Hypothalamus (tissue), 51 donors: Measurements from ENCODE around the gene CENPA.
"Not testable (repeated sequence)": the region's sequence is repeated elsewhere in the genome, so short reads cannot be mapped to it uniquely, and the experiment has no call there.

Source experiments
- DNase-seq, 51 donors: peaks; one replicate each; lab custom pipeline; 2025; lab: John Stamatoyannopoulos, UW

CENPA gene

GRCh38 chr2:26785431-26786206 is at the start of gene CENPA:
CENPA (plus strand) TSS chr2:26786056; CDS start chr2:26786197, 141 bp downstream.
- DNase-seq: peak; percentile 27 to 97 (median 88)

- DNase-seq: no peak
These were observed 48.6 kb upstream of the CENPA start for GRCh38 chr2:26737221-26737620.

DNA sequence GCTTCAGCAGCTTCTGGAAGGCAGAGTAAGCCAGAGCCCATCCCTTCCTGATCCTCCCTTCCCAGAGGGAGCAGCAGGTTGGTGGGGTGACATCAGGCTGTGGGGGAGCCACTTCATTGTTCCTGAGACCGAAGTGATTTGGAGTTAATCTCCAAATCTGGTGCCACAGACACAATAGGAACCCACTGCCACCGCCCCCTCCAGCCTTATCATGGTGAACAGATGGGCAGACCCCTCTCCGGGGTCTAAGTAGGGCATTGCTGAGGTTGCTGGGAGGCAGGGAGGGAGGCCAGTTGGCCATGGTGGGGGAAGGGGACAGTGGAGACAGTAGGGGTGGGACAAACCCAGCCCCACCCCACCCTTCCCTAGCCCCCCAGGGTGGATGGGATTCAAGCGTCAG is 47.4 kb upstream of the CENPA start:
- no peak for DNase-seq

GRCh38 chr2:26739514-26739913 is 46.3 kb upstream of the CENPA start:
- no peak for DNase-seq

DNA sequence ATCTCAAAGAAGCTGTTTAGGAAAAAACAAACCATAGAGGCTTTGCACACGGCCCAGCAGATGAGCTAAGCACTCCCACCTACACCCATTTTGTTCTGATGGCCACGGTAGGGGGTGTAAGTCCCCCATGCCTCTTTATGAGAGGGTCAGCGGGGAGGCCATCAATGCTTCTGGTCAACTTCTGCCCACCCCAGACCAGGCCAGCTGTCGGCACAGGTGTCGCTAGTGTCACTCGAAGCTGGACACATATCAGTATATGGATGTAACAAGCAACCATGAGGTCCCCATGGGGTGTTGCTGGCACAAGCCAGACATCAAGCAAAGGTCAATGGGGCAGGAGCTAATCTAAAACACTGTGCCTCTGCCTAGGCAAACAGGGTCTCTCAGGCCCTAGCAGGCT is 45.5 kb upstream of the CENPA start:
- no peak for DNase-seq

- DNase-seq: no peak
These were observed 45.0 kb upstream of the CENPA start for GRCh38 chr2:26740890-26741302.

GRCh38 chr2:26742048-26742770 is 43.6 kb upstream of the CENPA start:
- DNase-seq: no peak

- DNase-seq: no peak
These were observed 42.0 kb upstream of the CENPA start for GRCh38 chr2:26743852-26744251.

DNA sequence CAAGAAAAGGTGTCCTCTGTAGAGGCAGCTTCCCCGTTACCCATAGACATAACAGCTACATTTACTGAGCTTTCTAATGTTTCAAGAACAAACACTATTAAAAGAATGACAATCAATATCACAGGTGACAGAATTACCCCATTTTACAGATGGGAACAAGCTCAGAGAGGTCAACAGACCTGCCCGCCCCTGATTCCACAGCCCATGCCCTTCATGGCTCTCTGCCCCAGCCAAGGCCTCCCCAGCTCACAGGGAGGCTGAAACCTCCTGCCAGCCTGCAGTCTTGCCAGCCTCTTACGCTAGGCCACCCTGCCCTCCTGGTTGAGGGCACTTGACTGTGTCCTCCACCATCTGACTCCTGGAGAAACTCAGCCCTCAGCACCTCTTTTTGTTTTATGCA is 40.9 kb upstream of the CENPA start:
- DNase-seq: no peak

DNA sequence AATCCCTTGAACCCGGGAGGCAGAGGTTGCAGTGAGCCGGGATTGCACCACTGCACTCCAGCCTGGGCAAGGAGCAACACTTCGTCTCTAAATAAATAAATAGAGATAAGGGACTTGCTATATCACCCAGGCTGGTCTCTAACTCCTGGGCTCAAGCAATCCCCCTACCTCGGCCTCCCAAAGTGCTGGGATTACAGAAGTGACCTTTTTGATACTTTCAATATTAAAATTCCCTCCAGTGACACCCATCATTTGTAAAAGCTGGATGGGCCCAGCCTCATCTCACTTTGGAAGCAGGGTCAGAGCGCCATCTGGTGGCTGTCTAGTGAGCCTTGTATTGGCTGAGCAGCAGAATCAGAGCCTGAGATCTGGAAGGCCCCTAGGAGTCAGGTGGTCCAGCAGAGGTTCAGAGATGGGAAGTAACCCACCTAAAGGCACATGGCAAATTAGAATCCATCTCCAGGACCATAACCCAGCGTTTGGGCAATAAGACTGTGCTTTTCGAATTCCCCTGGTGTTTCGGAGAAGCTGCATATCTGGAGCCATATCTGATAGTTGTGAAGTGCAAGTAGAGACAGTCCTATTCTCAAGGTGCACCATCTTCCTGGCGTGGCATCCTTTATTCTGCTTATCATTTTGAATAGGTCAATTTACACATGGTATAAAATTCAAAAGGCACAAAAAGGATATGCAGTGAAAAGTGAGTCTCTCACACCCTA is 40.1 kb upstream of the CENPA start:
- peak in 47 of 51 donors; percentile 12 to 89 (median 65) for DNase-seq

GRCh38 chr2:26746934-26747333 is 38.9 kb upstream of the CENPA start:
- no peak for DNase-seq

GRCh38 chr2:26749787-26750420 is 36.0 kb upstream of the CENPA start:
- DNase-seq: not testable (repeated sequence)

DNA sequence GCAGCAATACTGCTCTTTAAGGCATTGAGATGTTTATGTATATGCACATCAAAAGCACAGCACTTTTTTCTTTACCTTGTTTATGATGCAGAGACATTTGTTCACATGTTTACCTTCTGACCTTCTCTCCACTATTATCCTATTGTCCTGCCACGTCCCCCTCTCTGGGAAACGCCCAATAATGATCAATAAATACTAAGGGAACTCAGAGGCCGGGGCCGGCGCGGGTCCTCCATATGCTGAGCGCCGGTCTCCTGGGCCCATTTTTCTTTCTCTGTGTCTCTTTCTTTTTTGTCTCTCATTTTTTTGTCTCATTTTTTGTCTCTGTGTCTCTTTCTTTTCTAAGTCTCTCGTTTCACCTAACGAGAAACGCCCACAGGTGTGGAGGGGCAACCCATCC is 35.4 kb upstream of the CENPA start:
- DNase-seq: not testable (repeated sequence)

DNA sequence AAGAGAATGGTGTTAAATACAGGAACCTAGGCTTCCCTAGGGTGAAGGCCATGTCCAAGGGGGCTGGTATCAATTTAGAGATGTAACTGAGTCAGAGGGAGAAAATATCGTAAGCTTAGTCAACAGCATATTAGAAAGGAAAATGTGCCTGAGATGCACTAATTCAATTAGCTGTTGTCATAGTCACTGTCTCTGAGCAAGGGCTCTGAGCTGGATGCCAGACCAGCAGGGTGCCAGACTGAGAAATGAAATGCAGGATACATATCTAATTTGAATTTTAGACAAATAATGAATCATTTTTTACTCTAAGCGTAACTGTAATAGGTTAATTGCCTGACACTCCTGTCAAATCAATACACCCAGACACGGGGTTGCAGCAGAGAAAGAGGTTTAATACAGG is 33.2 kb upstream of the CENPA start:
- no peak for DNase-seq

GRCh38 chr2:26754539-26754938 is 31.3 kb upstream of the CENPA start:
- DNase-seq: no peak

DNA sequence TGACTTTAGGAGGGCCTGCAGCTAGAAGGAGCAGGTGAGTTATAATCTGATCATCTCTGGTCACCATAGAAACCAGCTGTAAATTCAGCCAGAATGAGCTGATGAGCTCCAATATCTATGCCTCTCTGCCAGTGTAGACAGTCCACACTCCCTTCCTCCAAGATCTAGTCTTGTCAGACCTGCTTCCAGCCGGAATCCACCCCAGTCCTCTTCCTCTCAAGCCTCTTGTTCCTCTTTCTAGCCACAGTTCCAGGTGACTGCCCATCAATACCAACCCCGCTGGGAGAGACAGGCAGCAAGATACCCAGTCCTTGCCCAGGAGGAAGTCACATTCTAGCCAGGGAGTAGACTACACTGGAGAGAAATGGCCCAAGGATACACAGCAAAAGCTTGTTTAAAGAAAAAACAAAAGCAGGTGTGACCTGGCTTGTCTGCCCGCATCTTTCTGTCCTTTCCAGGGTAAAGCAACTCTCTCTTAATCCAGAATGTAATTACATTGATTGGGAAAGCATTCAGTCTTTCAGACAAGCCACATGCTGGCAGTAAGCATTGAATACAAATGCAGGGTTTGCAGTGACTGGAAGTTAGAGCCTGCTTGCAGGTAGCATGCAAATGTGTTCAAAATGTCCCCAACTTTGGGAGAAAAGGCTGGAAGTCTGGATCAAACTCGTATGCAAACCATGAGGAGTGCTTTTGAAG is 30.7 kb upstream of the CENPA start:
- DNase-seq: no peak

DNA sequence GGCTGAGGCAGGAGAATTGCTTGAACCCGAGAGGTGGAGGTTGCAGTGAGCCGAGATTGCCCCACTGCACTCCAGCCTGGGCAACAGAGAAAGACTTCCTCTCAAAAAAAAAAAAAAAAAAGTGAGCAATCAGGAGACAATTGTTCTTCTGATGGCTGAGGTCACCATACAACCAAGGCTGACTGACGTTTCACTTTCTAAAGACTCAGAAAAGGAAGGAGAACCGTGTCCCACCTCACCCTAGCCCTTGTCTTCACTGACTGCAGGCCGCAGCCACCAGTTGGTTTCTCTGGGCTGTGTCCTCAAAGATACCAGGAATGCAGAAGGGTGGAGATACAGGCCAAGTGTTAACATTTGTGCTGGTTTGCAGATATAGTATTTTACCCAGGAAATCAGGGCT is 29.5 kb upstream of the CENPA start:
- no peak for DNase-seq

GRCh38 chr2:26757873-26758789 is 27.7 kb upstream of the CENPA start:
- no peak for DNase-seq

DNA sequence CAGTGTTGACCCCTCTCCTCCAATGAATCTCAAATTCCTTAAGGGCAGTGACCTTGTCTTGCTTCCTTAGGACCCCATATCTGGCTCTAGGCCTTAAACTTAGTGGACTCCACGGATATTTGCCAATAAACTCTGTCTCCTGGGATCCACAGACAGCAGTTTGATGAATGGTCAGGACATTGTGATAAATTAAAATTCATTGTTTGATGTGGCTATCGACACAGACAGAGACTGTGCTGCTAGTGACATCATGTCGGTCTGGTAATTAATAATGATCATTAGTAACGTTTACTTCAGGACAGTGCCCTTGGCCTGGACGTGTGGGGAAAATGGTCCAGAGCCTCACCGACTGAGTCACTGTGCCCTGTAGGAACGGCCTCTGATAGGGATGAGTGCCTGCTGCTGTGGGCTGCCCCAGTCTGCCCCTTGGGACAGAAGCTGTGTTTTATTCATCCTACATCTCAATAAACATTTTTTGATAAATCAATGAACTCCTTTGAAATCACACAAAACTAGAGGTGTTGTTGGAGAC is 27.0 kb upstream of the CENPA start:
- no peak for DNase-seq
